BE2C (cell line): Measurements from ENCODE around the gene ERMARD.

Source experiments
- DNase-seq: peaks from one replicate; pipeline ENCODE4 v3.0.0-alpha.2; 2020
- H3K27me3 ChIP-seq: fragments of 250-450 bp; sonication (Bioruptor Pico); 2 replicates; pipeline ENCODE4 v1.5.1; 2020; ENCODE audit warnings: mild to moderate bottlenecking
- H3K36me3 ChIP-seq: fragments of 250-450 bp; sonication (Bioruptor Pico); 2 replicates; pipeline ENCODE4 v1.5.1; 2020; ENCODE audit warnings: mild to moderate bottlenecking
- H3K4me1 ChIP-seq: fragments of 250-450 bp; sonication (Bioruptor Pico); 2 replicates; pipeline ENCODE4 v1.5.1; 2020
- H3K4me3 ChIP-seq: 2 replicates; pipeline ENCODE4 v1.5.1; 2011; ENCODE audit warnings: low read depth, low read length
- H3K9me3 ChIP-seq: fragments of 250-450 bp; sonication (Bioruptor Pico); 2 replicates; pipeline ENCODE4 v1.5.1; 2020
- CTCF ChIP-seq: IDR thresholded peaks from 2 replicates; pipeline ENCODE4 v1.5.1; 2012; ENCODE audit warnings: mild to moderate bottlenecking, low read depth, low read length

Gene ERMARD

GRCh38 chr6:169826697-169827096 is 75.3 kb downstream of the ERMARD start:
- no peak overlapping the region for H3K4me3 ChIP-seq
- 0 out of 2 replicates have a peak, but pooled peaks cover 3% of the 10 kb centered on the region for H3K27me3 ChIP-seq
- DNase-seq = no peak
- H3K36me3 ChIP-seq = no peaks in the 10 kb centered on the region
- no peaks in the 10 kb centered on the region for H3K9me3 ChIP-seq
- no peaks in the 10 kb centered on the region for H3K4me1 ChIP-seq
- TF ChIP-seq CTCF = no peak

GRCh38 chr6:169827290-169827717 is 75.9 kb downstream of the ERMARD start:
- TF ChIP-seq CTCF = no peak
- no peaks in the 10 kb centered on the region for H3K36me3 ChIP-seq
- no peaks in the 10 kb centered on the region for H3K9me3 ChIP-seq
- no peak overlapping the region for H3K4me3 ChIP-seq
- H3K4me1 ChIP-seq = no peaks in the 10 kb centered on the region
- no peak for DNase-seq
- H3K27me3 ChIP-seq = 0 out of 2 replicates have a peak, but pooled peaks cover 3% of the 10 kb centered on the region

- Histone ChIP-seq H3K4me1 (no peaks in the 10 kb centered on the region; the same call in 1 of the 2 replicates), H3K4me3 (no peak overlapping the region), H3K9me3 (no peaks in the 10 kb centered on the region), H3K27me3 (no peaks in the 10 kb centered on the region), H3K36me3 (no peaks in the 10 kb centered on the region)
- TF ChIP-seq CTCF = no peak
- no peak for DNase-seq
These were observed 76.8 kb downstream of the ERMARD start for GRCh38 chr6:169828176-169828575.

GRCh38 chr6:169829786-169830185 is 78.4 kb downstream of the ERMARD start:
- no peaks in the 10 kb centered on the region for H3K9me3 ChIP-seq
- no peak for TF ChIP-seq CTCF
- H3K36me3 ChIP-seq = no peaks in the 10 kb centered on the region
- no peak for DNase-seq
- no peaks in the 10 kb centered on the region for H3K27me3 ChIP-seq
- H3K4me3 ChIP-seq = no peak overlapping the region
- H3K4me1 ChIP-seq = no peaks in the 10 kb centered on the region; the same call in 1 of the 2 replicates

- no peak for DNase-seq
- no peaks in the 10 kb centered on the region; the same call in 1 of the 2 replicates for H3K4me1 ChIP-seq
- no peak overlapping the region for H3K4me3 ChIP-seq
- H3K27me3 ChIP-seq = peaks cover 3% of the 10 kb centered on the region
- no peaks in the 10 kb centered on the region for H3K9me3 ChIP-seq
- TF ChIP-seq CTCF = no peak
- no peaks in the 10 kb centered on the region for H3K36me3 ChIP-seq
These were observed 79.5 kb downstream of the ERMARD start for GRCh38 chr6:169830876-169831275.
